ENCODE measurements around the gene RPL13. TPM values are rescaled to one million over a fixed set of nuclear protein-coding genes. Genes with fewer than 3 reads are reported as not detected.
A peak's percentile ranks its signal among the peaks of the same experiment; 100 is the strongest.

Gene RPL13
- total and polyA plus RNA-seq, 2 of the 13 experiments (the other 11 are each of a cell fraction or from before 2014, with no cell fraction given) = 2,988 to 4,411 TPM

- Histone ChIP-seq H3K79me2 (ENCODE audit: insufficient read depth, low read length) (peaks cover 18% of the 10 kb centered on the region), H3K9me3 (ENCODE audit: low read length) (no peaks in the 10 kb centered on the region), H3K27ac (ENCODE audit: extremely low read length, insufficient read depth, low read length) (peak overlapping the region; percentile 49), H3K36me3 (replicated peaks in 1 of 2; ENCODE audit: control insufficient read depth in 1 of 2, insufficient read depth in 2 of 2, low read length in 2 of 2) (peaks cover 39 to 52% of the 10 kb centered on the region in 2 experiments), H3K27me3 (ENCODE audit: control insufficient read depth in 1 of 2, insufficient read depth in 2 of 2, low read length in 2 of 2) (no peaks in the 10 kb centered on the region), H3K4me2 (ENCODE audit: low read depth, low read length) (no peak overlapping the region), H4K20me1 (ENCODE audit: insufficient read depth, low read length) (peaks cover 13% of the 10 kb centered on the region), H3K9ac (ENCODE audit: insufficient read depth, low read depth, low read length) (no peak overlapping the region), H3K4me3 (replicated peaks in 1 of 3; ENCODE audit: insufficient read depth in 1 of 3, low read depth in 2 of 3, low read length in 3 of 3) (no peak overlapping the region), H3K4me1 (ENCODE audit: insufficient read depth, low read length) (peaks cover 34% of the 10 kb centered on the region), H2AFZ (ENCODE audit: low read length) (no peak overlapping the region)
- peak; percentile 90 for DNase-seq (ENCODE audit: low spot score)
- BruUV-seq (replicated peaks) = no TSS peak
- ChIA-PET CTCF (ENCODE audit: low intra/inter-chr PET ratio, low total read pairs) (no interaction called here), POLR2A (interaction anchor here (0.6 to 2.0 kb wide), 4 partner anchors 12 to 52 kb away, joined by 3 to 12 read pairs (median 6); no protein-coding TSS in a partner anchor)
- in situ Hi-C loops (cut with HindIII; ENCODE audit: extremely low pct_ligation_motif_present, low pct_unique_long_range_greater_than_20kb) (no loop called here), intact Hi-C loops (cut with micrococcal nuclease; ENCODE audit: unreplicated experiment) (loop anchor here (1.0 to 5.0 kb wide), 2 partner anchors 11 to 50 kb away; partner anchors contain the start of gene SPG7)
- peak; percentile 79 for ATAC-seq
- 70% methylated on average over 33 of the region's 34 CpGs for WGBS (ENCODE audit: low lambda C conversion rate)
- FAIRE-seq = peak; percentile 90
- no peak for TF ChIP-seq ZNF597 (CRISPR knock-in tag; IDR thresholded peaks at IDR 0.05)
- no peak for TF ChIP-seq ZNF282 (IDR thresholded peaks at IDR 0.05; ENCODE audit: partially characterized antibody)
- TF ChIP-seq ZBTB40 (IDR thresholded peaks at IDR 0.05) = no peak
- no peak for TF ChIP-seq ZBTB40 (CRISPR knock-in tag; IDR thresholded peaks at IDR 0.05)
- no peak for TF ChIP-seq ZNF556 (CRISPR knock-in tag; IDR thresholded peaks at IDR 0.05; ENCODE audit: borderline replicate concordance)
- 0 out of 2 replicates have a peak, but pooled peaks have one; percentile 48 for TF ChIP-seq ATF2 (CRISPR knock-in tag; IDR thresholded peaks at IDR 0.05)
- peak; percentile 54; the same call in 1 of the 2 replicates for TF ChIP-seq ISL2 (CRISPR knock-in tag; IDR thresholded peaks at IDR 0.05)
- TF ChIP-seq HOXA9 (CRISPR knock-in tag; IDR thresholded peaks at IDR 0.05; ENCODE audit: borderline replicate concordance) = peak; percentile 67
- TF ChIP-seq RFX1 (IDR thresholded peaks at IDR 0.05) = no peak; the same call in 1 of the 2 replicates
These were observed 3.5 kb upstream of the RPL13 start for GRCh38 chr16:89556750-89557689.
